ENCODE results near the gene TRPC6.

The TRPC6 gene

GRCh38 chr11:101583251-101584128 lies at the start of gene TRPC6:
TRPC6 (minus strand) TSS chr11:101584007; CDS start chr11:101583503, 504 bp downstream.
- Histone ChIP-seq H4K20me1 (ENCODE audit: insufficient read depth, low read length) (no peaks in the 10 kb centered on the region), H3K79me2 (ENCODE audit: insufficient read depth, low read length) (no peaks in the 10 kb centered on the region), H3K4me1 (ENCODE audit: insufficient read depth, low read length) (no peaks in the 10 kb centered on the region), H3K4me3 (ENCODE audit: low read depth in 1 of 2, low read length in 2 of 2) (no peak within 1 kb of the TSS), H3K9ac (ENCODE audit: low read depth, low read length) (no peak within 1 kb of the TSS), H3K27ac (ENCODE audit: low read length) (no peak within 1 kb of the TSS), H3K9me3 (ENCODE audit: insufficient read depth, low read length, severe bottlenecking) (no peaks in the 10 kb centered on the region), H3K27me3 (ENCODE audit: insufficient read depth, low read length, poor library complexity) (no peaks in the 10 kb centered on the region), H3K4me2 (ENCODE audit: insufficient read depth, low read length) (no peak within 1 kb of the TSS), H2AFZ (ENCODE audit: low read depth, low read length) (no peak within 1 kb of the TSS), H3K36me3 (ENCODE audit: insufficient read depth, low read length) (no peaks in the 10 kb centered on the region)
- DNase-seq (no peak), ATAC-seq (ENCODE audit: insufficient read depth, low read depth) (no peak)
- TF ChIP-seq EZH2 (IDR thresholded peaks at IDR 0.05; ENCODE audit: borderline replicate concordance, low read depth, low read length, severe bottlenecking) (no peak), CTCF (IDR thresholded peaks at IDR 0.05; ENCODE audit: borderline replicate concordance, extremely low read depth, low read length, poor library complexity, severe bottlenecking) (no peak)

DNA sequence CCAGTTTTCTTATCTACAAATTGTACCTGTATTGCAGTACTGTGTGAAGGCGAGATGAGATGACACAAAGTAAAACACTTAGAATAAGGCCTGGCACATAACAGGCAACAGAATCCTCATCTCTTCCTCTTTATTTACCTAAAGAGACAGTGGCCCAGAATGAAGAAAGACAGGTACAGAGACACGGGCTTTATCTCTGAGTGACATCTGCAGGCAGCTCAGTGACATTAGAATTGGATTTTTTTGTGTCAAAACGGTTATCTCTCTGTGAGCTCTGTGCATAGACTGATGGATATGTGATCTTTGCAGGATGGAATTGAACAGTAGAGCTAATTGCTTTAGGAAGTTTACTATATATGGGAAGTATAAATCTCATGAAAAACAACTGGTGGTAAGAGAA lies 36.2 kb upstream of the TRPC6 start:
- DNase-seq, result no peak
- Histone ChIP-seq H3K4me1 (ENCODE audit: insufficient read depth, low read length) (no peaks in the 10 kb centered on the region), H4K20me1 (ENCODE audit: insufficient read depth, low read length) (no peaks in the 10 kb centered on the region), H3K36me3 (ENCODE audit: insufficient read depth, low read length) (no peaks in the 10 kb centered on the region), H3K9me3 (ENCODE audit: insufficient read depth, low read length, severe bottlenecking) (no peaks in the 10 kb centered on the region), H2AFZ (ENCODE audit: low read depth, low read length) (no peak overlapping the region), H3K27ac (ENCODE audit: low read length) (no peak overlapping the region), H3K9ac (ENCODE audit: low read depth, low read length) (no peak overlapping the region), H3K79me2 (ENCODE audit: insufficient read depth, low read length) (no peaks in the 10 kb centered on the region), H3K4me3 (ENCODE audit: low read depth in 1 of 2, low read length in 2 of 2) (no peak overlapping the region), H3K4me2 (ENCODE audit: insufficient read depth, low read length) (no peak overlapping the region), H3K27me3 (ENCODE audit: insufficient read depth, low read length, poor library complexity) (no peaks in the 10 kb centered on the region)
- ATAC-seq (ENCODE audit: insufficient read depth, low read depth), result no peak
- TF ChIP-seq CTCF (IDR thresholded peaks at IDR 0.05; ENCODE audit: borderline replicate concordance, extremely low read depth, low read length, poor library complexity, severe bottlenecking) (no peak), EZH2 (IDR thresholded peaks at IDR 0.05; ENCODE audit: borderline replicate concordance, low read depth, low read length, severe bottlenecking) (no peak)

DNA sequence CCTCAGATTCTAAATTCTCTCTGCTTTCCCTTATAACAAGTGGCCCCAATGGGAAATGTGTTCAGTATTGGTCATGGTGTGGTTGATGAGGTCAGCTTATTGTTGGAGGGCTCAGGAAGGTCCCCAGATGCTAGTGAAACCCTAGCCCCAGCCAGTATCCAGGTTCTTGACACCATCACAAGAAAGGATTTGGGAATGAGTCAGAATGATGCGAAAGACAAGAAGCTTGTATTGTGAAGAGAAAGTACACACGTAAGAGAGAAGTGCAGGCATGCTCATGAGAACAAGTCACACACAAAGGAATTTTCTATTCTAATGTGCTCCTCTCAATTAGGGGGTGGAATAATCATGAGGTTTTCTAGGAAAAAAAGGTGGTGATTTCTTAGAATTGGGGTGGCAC lies 34.9 kb upstream of the TRPC6 start:
- Histone ChIP-seq H3K36me3 (ENCODE audit: insufficient read depth, low read length) (no peaks in the 10 kb centered on the region), H4K20me1 (ENCODE audit: insufficient read depth, low read length) (no peaks in the 10 kb centered on the region), H3K27me3 (ENCODE audit: insufficient read depth, low read length, poor library complexity) (no peaks in the 10 kb centered on the region), H3K27ac (ENCODE audit: low read length) (no peak overlapping the region), H3K9me3 (ENCODE audit: insufficient read depth, low read length, severe bottlenecking) (no peaks in the 10 kb centered on the region), H3K4me3 (ENCODE audit: low read depth in 1 of 2, low read length in 2 of 2) (no peak overlapping the region), H3K79me2 (ENCODE audit: insufficient read depth, low read length) (no peaks in the 10 kb centered on the region), H2AFZ (ENCODE audit: low read depth, low read length) (no peak overlapping the region), H3K9ac (ENCODE audit: low read depth, low read length) (no peak overlapping the region), H3K4me2 (ENCODE audit: insufficient read depth, low read length) (no peak overlapping the region), H3K4me1 (ENCODE audit: insufficient read depth, low read length) (no peaks in the 10 kb centered on the region)
- TF ChIP-seq CTCF (IDR thresholded peaks at IDR 0.05; ENCODE audit: borderline replicate concordance, extremely low read depth, low read length, poor library complexity, severe bottlenecking), result no peak
- no peak for TF ChIP-seq EZH2 (IDR thresholded peaks at IDR 0.05; ENCODE audit: borderline replicate concordance, low read depth, low read length, severe bottlenecking)
- no peak for ATAC-seq (ENCODE audit: insufficient read depth, low read depth)
- no peak for DNase-seq

All from DND-41 (cell line).